Activated naive CD4-positive, alpha-beta T cell treated with Interleukin-2 at 50 U/mL for 16 hours (primary cell): ENCODE data around the gene PTN.
"Not testable (repeated sequence)": the region's sequence is repeated elsewhere in the genome, so short reads cannot be mapped to it uniquely, and the experiment has no call there.

Source experiments
- DNase-seq: peaks from one replicate; pipeline ENCODE4 v3.0.0-alpha.2; 2020

The PTN gene

GRCh38 chr7:137316648-137317353, 26.7 kb downstream of the PTN start:
- DNase-seq: no peak

- DNase-seq: no peak
Measured at GRCh38 chr7:137313201-137313600, 30.3 kb downstream of the PTN start.

- no peak for DNase-seq
Measured at GRCh38 chr7:137306748-137307147, 36.8 kb downstream of the PTN start.

- no peak for DNase-seq
Measured at GRCh38 chr7:137305901-137306621, 37.5 kb downstream of the PTN start.

- DNase-seq: no peak
Measured at GRCh38 chr7:137304624-137305235, 38.8 kb downstream of the PTN start.

- DNase-seq: no peak
Measured at GRCh38 chr7:137304165-137304564, 39.4 kb downstream of the PTN start.

- no peak for DNase-seq
Measured at GRCh38 chr7:137302081-137302480, 41.5 kb downstream of the PTN start.

- no peak for DNase-seq
Measured at GRCh38 chr7:137298464-137298794, 45.1 kb downstream of the PTN start.

- DNase-seq: no peak
Measured at GRCh38 chr7:137297551-137298463, 45.7 kb downstream of the PTN start.

GRCh38 chr7:137296576-137296975, 47.0 kb downstream of the PTN start:
- DNase-seq: no peak

- DNase-seq: no peak
Measured at GRCh38 chr7:137295739-137296324, 47.7 kb downstream of the PTN start.

- no peak for DNase-seq
Measured at GRCh38 chr7:137289101-137289500, 54.4 kb downstream of the PTN start.

GRCh38 chr7:137287651-137288258, 55.8 kb downstream of the PTN start:
- DNase-seq: no peak

- no peak for DNase-seq
Measured at GRCh38 chr7:137283153-137283552, 60.4 kb downstream of the PTN start.

- DNase-seq: no peak
Measured at GRCh38 chr7:137282043-137282442, 61.5 kb downstream of the PTN start.

GRCh38 chr7:137276189-137276588, 67.3 kb downstream of the PTN start:
- DNase-seq: no peak

GRCh38 chr7:137272249-137272648, 71.3 kb downstream of the PTN start:
- no peak for DNase-seq

GRCh38 chr7:137269240-137269639, 74.3 kb downstream of the PTN start:
- DNase-seq: no peak

GRCh38 chr7:137268001-137268865, 75.3 kb downstream of the PTN start:
- not testable (repeated sequence) for DNase-seq

- no peak for DNase-seq
Measured at GRCh38 chr7:137266764-137267163, 76.8 kb downstream of the PTN start.

GRCh38 chr7:137265480-137265879, 78.1 kb downstream of the PTN start:
- DNase-seq: not testable (repeated sequence)
